Daoy (cell line): Measurements from ENCODE around the gene SLC22A17. TPM values are rescaled to one million over a fixed set of nuclear protein-coding genes. Genes with fewer than 3 reads are reported as not detected.

Source experiments
- DNase-seq: peaks from one replicate; pipeline ENCODE4 v3.0.0-alpha.2; 2015; ENCODE audit warnings: low read depth
- total RNA-seq: library from RNA; depleted of rRNA; stranded (reverse); fragments of >200 nt; shearing (Covaris generic); gene quantifications from 2 replicates; pipeline ENCODE4 v1.2.3, GENCODE V29; 2014

Gene SLC22A17
- total RNA-seq, 1 experiment from 2014 or later: 13.9 TPM

DNA sequence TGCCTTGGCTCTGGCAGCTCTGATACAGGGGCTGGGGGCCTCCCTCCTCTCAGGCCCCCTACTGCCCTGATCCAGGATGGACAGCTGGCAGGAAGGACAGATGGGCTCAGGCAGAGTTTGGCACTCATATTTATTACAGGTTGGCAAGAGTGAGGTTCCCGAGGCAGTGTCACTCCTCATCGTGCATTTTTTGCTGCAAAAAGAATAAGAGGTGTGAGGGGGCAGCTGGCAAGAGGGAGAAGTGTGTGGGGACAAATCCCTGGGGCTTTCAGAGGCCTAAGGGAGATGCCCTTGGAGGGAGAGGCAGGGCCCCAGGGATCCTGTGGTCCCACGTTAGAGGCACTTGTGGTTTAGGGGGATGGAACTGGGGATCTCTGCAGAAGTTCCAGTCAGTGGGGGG, 29.2 kb upstream of the SLC22A17 start:
- no peak for DNase-seq

DNA sequence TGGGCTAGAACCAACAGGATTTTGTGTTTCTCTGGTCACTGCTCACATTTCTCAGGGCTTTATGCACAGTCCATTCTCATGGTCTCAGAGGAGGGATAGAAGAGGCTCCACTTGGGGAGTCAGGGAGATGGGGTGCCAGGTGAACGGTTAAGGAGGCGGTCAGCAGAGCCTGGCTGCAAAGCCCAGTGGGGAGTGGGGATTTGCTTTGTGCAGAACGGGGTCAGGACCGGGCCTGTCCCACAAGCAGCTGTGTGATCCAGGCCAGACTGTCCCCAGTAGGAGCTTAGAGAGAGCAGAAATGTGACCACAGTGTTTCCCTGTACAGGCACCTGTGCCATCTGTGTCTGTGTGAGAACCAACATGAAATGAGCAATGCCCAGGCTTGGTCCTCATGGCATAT, 28.3 kb upstream of the SLC22A17 start:
- DNase-seq: no peak

DNA sequence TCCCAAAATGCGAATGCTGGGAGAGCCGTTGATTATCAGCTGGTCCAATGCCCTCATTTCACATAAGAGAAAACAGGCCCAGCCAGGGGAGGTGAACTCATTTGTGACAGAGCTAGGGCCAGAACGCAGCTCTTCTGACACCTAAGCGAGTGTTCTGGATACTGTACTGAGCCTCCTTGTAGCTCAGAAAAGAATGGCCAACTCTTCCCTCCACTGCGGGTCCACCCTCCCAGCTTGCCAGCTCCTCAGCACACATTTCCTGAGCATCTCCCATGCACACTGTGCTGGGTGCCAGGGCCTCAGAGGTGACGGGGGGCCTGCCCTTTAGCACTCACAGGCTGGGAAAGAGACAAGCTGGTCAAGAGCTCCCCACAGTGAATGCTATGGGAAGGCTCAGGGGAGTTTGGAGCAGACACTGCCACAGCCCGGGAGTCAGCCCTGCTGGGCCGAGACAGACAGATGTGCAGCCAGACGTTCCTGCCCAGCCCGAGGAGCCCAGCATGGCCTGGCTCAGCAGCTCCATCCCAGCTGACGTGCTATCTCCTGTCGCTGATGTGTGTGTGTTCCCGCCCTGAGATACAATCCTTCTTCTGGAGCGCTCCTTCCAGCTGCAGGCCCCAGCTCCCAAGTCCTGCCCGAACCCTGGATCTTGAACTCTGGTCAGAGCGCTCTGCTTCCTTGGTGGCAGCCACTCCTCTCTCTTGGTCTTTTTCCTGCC, 27.7 kb upstream of the SLC22A17 start:
- DNase-seq: no peak

GRCh38 chr14:23379366-23380196, 26.9 kb upstream of the SLC22A17 start:
- DNase-seq: peak; percentile 61

GRCh38 chr14:23378612-23379220, 26.0 kb upstream of the SLC22A17 start:
- DNase-seq: no peak

DNA sequence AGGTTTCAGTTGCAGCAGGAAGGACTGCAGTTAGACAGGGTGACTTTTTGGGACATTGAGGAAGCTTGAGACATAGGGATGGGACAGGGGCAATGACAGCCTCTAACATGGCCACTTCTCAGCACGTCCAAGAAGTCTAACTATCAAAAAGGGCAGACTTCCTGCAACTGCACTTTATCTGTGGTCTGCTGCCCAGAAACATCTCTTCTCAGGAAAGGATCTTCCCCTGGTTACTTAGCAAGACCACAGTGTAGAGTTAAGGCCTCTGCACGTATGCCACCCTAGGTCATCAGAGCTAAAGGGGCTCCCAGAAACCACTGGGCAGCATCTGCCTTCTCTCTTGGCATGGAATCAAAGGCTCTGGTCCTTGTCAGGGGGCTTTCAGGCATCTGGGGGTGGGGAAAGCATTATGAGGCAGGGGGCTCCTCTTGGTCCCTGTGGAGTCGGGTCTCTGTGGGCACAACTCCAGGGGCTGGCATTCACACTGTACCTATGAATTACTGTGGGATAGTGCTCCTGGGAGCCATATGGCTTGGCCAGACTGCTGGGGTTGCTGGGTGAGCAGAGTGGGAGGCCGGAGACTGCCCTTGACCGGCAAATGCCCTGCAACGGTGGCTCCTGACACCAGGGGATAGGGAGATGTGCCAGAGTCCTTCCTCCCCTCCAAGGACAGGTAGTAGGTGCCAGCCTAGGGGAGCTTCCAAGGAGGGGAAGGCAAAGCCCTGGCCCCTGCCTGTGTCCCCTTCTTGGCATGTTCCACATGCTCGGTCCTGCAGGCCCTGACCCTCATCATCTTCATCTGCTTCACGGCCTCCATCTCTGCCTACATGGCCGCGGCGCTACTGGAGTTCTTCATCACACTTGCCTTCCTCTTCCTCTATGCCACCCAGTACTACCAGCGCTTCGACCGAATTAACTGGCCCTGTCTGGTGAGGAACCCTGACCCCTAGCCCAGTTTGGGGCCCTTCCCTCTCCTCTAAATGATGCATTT, 25.2 kb upstream of the SLC22A17 start:
- no peak for DNase-seq

DNA sequence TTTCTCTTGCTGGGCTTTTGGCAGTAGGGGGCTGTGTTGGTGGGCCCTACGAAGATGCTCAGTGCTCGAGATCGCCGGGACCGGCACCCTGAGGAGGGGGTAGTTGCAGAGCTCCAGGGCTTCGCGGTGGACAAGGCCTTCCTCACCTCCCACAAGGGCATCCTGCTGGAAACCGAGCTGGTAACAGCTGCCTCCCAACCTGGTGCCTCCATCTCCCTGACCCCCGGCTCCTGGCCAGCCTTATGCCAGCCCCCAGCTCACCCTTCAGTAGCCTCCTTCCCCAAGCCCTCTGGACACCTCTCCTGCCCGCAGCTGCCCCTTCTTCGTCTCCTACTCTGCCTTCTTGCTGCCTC, 24.5 kb upstream of the SLC22A17 start:
- no peak for DNase-seq

GRCh38 chr14:23376482-23377197, 24.0 kb upstream of the SLC22A17 start, which contains the start of gene CMTM5:
Gene CMTM5, plus strand, starts transcription at chr14:23377046. Its CDS starts 206 bp downstream, at chr14:23377252.
- no peak for DNase-seq

DNA sequence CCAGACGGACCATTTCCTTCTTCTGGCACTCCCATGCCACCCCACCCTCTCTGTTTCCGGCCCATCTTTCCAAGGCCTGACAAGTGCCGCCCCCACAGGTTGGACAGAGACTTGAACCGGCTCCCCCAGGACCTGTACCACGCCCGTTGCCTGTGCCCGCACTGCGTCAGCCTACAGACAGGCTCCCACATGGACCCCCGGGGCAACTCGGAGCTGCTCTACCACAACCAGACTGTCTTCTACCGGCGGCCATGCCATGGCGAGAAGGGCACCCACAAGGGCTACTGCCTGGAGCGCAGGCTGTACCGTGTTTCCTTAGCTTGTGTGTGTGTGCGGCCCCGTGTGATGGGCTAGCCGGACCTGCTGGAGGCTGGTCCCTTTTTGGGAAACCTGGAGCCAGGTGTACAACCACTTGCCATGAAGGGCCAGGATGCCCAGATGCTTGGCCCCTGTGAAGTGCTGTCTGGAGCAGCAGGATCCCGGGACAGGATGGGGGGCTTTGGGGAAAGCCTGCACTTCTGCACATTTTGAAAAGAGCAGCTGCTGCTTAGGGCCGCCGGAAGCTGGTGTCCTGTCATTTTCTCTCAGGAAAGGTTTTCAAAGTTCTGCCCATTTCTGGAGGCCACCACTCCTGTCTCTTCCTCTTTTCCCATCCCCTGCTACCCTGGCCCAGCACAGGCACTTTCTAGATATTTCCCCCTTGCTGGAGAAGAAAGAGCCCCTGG, 23.0 kb upstream of the SLC22A17 start:
- DNase-seq: no peak

DNA sequence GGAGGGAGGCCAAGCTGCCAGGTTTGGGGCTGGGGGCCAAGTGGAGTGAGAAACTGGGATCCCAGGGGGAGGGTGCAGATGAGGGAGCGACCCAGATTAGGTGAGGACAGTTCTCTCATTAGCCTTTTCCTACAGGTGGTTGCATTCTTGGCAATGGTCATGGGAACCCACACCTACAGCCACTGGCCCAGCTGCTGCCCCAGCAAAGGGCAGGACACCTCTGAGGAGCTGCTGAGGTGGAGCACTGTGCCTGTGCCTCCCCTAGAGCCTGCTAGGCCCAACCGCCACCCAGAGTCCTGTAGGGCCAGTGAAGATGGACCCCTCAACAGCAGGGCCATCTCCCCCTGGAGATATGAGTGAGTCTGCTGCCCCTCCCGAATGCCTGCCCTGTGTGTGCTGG, 20.4 kb upstream of the SLC22A17 start:
- no peak for DNase-seq

DNA sequence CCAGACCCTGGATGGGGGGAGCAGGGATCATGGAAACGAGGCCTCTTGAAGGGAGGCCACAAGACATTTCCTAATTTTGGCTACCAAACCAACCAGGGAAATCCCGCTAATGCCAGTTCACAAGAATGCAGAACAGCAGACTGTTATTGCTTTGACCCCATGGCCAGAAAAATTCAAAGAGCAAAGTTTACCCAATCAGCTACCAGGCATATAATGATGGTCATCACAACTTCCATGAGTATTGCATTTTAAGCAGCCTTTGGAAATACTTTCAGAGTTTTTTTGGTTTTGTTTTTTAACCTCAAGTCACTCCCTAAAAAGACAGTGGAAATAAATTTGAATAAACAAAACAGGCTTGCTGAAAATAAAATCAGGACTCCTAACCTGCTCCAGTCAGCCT, 19.8 kb upstream of the SLC22A17 start, which contains the start of gene IL25:
Gene IL25, plus strand, starts transcription at position 301 of the 400 bp plus-strand sequence.
- DNase-seq: no peak

DNA sequence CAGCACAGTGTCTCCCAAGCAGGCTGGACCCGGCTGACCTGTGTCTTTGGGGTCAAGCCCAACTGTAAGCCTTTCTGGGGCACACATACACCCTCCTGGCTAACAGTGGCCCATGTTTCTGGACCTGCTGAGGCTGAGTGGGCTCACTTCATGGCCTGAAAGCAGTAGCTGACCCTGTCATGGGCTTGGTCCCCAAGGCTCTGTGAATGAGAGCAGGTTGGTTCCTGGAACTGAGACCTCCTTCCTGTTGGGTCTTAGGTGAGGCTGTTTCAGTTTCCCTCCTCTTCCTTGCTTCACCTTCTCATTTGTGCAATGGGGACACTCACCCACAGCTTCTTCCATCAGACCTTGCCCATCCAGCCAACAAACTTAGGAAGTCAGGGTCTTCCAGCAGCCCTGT, 19.2 kb upstream of the SLC22A17 start:
- no peak for DNase-seq

DNA sequence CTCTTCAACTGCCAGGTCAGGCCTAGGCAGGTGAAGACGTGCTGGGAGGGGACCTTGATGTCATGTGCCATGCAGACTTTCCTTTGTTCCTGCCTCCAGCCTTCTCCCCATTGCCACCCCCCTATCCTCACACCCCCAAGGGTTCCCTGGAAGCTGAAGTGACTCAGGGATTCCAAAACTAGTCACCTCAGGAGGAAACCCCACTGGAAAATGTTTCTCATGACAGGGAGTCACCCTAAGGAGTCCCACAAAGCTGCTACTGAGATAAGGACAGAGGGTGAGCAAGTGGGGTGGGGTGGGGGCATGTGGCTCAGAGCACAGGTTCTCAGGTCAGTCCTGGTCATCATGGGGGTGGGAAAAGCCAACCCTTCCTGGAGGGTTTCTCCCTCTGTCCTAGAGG, 17.5 kb upstream of the SLC22A17 start:
- DNase-seq: no peak

DNA sequence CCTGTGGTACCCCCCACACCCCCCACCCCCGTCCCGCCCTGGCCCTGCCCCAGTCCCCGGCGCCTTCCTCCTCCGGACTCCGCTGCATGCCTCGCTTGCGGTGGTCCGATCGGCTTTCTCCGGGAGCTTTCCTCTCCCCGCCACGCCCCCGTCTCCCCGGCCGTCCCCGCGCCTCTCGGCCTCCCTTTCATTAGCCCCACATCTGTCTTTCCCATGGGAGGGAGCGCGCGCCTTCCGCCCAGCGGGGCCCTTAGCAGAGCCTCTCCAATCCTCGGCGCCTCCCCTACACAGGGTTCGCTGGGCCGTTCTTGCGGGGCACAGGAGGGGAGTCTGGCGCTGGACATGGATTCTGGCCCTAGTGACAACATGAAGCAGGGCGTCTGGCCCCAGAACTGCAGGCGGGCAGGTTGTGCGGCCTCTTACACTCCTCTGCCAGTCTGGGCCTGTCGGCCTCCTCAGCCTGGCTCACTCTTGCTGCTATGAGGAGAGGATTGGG, 13.8 kb upstream of the SLC22A17 start:
- DNase-seq: peak; percentile 49

DNA sequence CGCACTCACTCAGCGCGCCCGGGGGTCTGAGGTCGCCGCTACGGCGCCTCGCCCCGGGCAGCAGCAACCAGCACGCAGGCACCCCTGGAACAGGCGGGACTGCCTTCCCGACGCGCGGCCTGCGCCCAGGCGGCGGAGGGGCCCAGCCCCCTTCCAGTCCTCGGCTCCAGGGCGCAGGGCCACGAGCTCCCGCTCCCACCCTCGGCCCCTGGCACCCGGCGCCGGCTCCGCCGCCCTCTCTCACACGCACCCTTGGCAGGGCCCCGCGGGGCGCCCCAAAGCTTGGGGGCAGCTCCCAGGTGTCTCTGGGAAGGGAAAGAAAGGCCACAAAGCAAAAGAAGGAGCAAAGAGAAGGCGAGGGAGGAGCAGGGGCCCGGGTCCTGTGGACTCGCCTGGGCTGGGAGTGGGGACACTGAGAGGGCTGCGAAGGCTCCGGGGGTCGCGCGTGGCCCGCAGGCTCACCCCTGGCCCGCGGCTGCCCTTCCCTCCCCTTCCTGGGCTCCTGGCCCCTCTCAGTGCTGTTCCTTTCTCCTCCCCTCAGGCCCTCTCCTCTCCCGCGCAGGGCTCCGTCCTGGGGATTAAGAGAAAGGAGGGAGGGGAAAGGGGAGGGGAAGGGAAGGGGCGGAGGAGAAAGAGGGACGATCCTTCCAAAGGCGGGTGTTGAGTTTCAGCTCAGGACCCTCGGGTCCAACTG, 13.2 kb upstream of the SLC22A17 start:
- DNase-seq: peak; percentile 49

DNA sequence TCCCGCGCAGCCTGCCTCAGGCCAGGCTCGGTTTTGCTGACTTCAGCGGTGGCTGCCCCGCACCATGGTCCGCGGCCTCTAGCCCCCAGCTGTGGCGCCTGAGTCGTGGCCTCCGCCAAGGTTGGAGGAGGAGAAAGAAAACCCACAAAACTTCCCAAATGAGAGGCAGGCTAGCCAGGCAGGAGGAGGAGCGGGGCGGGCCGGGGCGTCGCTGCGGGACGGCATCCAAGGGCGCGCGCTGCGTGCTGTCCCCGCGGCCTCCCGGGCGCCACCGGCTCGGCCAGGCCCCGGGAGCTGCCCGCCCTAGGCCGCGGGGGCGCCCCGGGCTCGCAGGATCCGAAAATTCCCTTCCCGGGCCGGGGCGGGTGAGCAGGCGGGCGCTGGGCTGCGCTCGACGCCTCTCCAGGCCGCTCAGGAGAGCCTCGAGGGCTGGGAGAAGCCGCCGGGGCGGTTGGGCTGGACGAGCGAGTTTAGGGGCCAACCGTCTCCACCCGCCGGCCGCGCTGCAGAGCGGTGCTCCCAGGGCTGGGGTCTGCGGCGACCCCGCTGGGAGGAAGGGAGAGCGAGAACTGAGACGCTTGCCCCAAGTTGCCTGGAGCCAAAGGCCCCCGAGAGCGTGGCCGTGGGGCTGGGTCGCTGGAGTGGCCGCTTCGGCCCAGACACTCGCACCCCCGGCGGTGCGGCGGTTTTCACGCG, 12.5 kb upstream of the SLC22A17 start, which contains the start of gene EFS:
Gene EFS, minus strand, starts transcription at position 137 of the 696 bp plus-strand sequence. CDS start 147 bp downstream, outside the sequence.
- no peak for DNase-seq

GRCh38 chr14:23364164-23365035, 11.7 kb upstream of the SLC22A17 start:
- DNase-seq: no peak
